HEK293T (cell line): ENCODE measurements around the gene ACOT9.

Experiments
- CTBP1 ChIP-seq: fragments of 450-650 bp; IDR thresholded peaks from 2 replicates; pipeline ENCODE4 v1.6.1; 2016; ENCODE audit warnings: borderline replicate concordance
- ELF4 ChIP-seq: fragments of 450-650 bp; IDR thresholded peaks from 2 replicates; pipeline ENCODE4 v1.6.1; 2017; ENCODE audit warnings: antibody characterized with exemption
- LEF1 ChIP-seq: fragments of 450-650 bp; IDR thresholded peaks from 2 replicates; pipeline ENCODE4 v1.6.1; 2017; ENCODE audit warnings: mild to moderate bottlenecking, borderline replicate concordance

DNA sequence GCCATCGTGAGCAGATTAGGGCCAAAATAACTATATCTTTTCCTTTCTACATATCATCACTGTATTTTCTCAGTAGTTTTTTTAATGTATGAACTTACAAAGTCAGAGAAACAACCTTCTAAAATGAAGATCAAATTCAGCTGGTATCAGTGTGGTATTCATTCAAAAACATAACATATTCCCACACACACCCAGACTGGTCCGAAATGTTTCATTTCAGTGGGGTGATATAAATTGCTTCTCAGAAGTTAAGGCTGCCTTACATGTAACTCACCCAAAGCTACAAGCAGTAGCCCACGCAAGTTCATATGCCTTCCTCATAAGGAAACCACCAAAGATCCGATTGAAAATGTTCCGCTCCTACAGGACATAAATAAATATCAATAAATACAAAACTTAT lies 37.8 kb downstream of the ACOT9 start:
- TF ChIP-seq CTBP1 (no peak), LEF1 (no peak), ELF4 (no peak)
